Fibroblast of villous mesenchyme (primary cell): ENCODE results near the gene ADCY3. TPM values are rescaled to one million over a fixed set of nuclear protein-coding genes. Genes with fewer than 3 reads are reported as not detected.

Experiments
- DNase-seq: peaks from one replicate; pipeline ENCODE4 v3.0.0-alpha.2; 2010; ENCODE audit warnings: low read depth
- H3K4me3 ChIP-seq: 2 replicates; pipeline ENCODE4 v1.5.1; 2011; ENCODE audit warnings: low read depth, mild to moderate bottlenecking, low read length
- total RNA-seq: library from RNA; depleted of rRNA; stranded (reverse); fragments of >200 nt; gene quantifications from 2 replicates; pipeline ENCODE4 v1.2.3, GENCODE V29; 2012
- TF ChIP-seq, protein P1 (sequence below): IDR thresholded peaks from 2 replicates; pipeline ENCODE4 v1.5.1; 2012; ENCODE audit warnings: low read depth, mild to moderate bottlenecking, low read length; ENCODE audit not compliant: insufficient read depth

ADCY3 gene
- total RNA-seq, 1 donor, result 43.2 TPM

DNA sequence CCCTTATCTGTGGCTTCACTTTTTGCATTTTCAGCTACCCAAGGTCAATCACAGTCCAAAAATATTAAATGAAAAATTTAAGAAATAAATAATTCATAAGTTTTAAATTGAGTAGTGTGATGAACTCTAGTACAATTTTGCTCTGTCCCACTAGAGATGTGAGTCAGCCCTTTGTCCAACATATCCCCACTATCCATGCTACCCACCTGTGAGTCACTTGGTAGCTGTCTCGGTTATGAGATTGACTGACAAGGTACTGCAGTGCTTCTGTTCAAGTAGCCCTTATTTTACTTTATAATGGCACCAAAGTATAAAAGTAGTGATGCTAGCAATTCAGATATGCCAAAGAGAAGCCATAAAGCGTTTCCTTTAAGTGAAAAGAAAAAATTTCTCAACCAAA is 28.8 kb downstream of the ADCY3 start:
- H3K4me3 ChIP-seq, result no peak overlapping the region
- no peak for DNase-seq
- TF ChIP-seq, protein P1, sequence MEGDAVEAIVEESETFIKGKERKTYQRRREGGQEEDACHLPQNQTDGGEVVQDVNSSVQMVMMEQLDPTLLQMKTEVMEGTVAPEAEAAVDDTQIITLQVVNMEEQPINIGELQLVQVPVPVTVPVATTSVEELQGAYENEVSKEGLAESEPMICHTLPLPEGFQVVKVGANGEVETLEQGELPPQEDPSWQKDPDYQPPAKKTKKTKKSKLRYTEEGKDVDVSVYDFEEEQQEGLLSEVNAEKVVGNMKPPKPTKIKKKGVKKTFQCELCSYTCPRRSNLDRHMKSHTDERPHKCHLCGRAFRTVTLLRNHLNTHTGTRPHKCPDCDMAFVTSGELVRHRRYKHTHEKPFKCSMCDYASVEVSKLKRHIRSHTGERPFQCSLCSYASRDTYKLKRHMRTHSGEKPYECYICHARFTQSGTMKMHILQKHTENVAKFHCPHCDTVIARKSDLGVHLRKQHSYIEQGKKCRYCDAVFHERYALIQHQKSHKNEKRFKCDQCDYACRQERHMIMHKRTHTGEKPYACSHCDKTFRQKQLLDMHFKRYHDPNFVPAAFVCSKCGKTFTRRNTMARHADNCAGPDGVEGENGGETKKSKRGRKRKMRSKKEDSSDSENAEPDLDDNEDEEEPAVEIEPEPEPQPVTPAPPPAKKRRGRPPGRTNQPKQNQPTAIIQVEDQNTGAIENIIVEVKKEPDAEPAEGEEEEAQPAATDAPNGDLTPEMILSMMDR, result no peak

DNA sequence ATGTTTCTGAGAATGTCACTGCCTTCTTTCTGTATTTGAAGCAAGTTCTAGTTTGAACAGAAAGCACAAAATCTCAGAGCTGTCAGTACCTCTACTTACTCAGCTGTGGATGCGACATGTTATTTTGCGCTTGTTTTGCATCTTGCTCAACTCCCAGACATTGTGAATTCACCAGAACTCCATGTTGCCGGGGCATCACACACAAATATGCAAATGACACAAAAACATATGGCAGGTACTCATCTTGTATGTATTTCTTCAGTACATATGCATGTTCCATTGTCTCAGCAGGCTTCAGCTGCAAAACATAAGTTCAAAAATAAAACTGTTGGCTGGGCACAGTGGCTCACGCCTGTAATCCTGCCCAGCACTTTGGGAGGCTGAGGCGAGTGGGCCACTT is 30.8 kb downstream of the ADCY3 start:
- TF ChIP-seq, protein P1, result no peak
- no peak overlapping the region for H3K4me3 ChIP-seq
- no peak for DNase-seq

DNA sequence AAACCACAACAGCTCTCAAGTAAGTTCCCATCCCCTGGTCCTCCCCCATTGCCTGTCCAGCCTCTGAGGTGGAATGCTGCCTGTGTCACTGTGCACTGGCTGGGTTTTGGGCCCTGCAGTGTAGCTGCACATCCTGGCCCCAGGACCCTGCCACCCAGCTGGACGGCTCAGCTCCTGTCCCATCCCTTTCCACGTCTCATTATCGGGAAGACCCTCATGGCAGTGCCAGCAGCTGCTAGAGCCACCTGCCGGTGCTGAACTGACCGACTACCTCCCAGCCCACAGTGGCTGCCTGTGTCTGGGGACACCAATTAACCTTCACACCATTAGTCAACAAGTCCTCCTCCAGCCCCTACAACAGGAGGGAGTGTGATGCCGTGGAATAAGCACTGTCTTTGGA is 31.9 kb downstream of the ADCY3 start:
- H3K4me3 ChIP-seq, result no peak overlapping the region
- TF ChIP-seq, protein P1, result no peak
- DNase-seq, result no peak

DNA sequence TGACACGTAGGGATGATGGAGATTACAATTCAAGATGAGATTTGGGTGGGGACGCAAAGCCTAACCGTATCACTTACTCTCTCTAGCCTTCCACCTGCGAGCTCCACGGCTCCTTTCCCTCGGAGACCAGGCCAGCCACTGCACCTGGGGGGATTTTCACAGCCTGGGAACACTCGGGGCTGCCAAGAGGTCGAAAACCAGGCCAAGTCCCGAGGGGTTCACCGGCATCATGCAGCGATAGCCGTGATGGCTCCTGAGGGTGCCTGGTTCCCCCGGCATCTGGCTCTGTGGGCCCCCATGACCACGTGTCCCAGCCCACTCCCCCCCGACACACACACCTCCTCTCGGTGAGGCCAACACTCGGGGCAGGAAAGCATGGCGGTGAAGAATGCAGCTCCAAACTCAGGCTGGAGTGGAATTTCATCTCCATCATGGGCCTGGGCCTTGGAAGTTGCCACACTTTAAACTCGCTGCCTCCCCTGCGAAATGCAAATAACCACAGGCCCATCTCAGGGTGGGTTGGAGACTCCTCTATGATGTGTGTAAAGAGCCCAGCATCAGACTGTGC is 32.6 kb downstream of the ADCY3 start:
- no peak for DNase-seq
- H3K4me3 ChIP-seq, result no peak overlapping the region
- TF ChIP-seq, protein P1, result no peak

DNA sequence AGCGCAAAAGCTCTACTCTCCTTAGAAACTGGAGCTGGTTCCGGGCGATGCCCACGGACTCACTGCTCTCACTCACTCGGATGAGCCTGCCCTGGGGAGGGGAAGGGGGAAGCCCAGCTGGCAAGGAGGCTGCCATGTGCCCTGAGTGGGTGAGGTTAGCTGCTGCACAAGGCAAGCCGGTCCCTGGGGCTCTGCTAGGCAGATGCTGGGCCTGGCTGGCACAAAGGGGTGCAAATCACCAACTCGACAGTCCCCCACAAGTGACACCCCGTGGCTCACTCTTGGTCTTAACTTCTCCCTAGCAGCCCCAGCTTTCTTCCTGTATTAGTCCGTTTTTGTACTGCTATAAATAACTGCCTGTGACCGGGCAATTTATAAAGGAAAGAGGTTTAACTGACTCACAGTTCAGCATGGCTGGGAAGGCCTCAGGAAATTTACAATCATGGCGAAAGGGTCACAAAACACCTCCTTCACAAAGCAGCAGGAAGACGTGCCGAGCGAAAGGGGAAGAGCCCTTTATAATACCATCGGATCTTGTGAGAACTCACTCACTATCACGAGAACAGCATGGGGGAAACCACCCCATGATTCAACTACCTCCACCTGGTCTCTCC is 33.2 kb downstream of the ADCY3 start:
- TF ChIP-seq, protein P1, result no peak
- H3K4me3 ChIP-seq, result no peak overlapping the region
- DNase-seq, result peak; percentile 43

DNA sequence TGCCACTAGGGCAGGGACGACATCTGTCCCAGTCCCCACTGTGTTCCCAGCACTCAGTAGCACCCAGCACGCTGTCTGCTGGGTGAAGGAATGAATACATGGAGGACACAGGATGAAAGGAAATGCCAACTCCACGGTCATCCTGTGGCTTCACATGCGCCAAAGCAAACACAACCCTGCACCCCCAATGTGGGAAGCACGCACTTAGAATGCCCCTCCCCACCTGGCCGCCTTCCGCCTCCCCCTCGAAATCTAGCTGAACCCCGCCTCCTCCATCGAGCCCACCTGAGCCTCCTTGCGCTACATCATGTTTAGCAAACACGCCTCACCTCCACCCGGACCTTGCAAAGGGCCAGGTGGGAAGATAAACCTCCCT is 33.9 kb downstream of the ADCY3 start:
- H3K4me3 ChIP-seq, result no peak overlapping the region
- TF ChIP-seq, protein P1, result no peak
- DNase-seq, result no peak
